Endometrial microvascular endothelial cells (primary cell): ENCODE measurements around the gene UTF1. TPM values are rescaled to one million over a fixed set of nuclear protein-coding genes. Genes with fewer than 3 reads are reported as not detected.

ENCODE experiments used
- in situ Hi-C: cut with HindIII; loops from 2 replicates; pipeline ENCODE4 v1.10.0; 2017; ENCODE audit warnings: low sequenced_read_pairs, low pct_unique_long_range_greater_than_20kb; ENCODE audit errors: inconsistent ontology term
- total RNA-seq: library from RNA; depleted of rRNA; stranded (reverse); fragments of >200 nt; gene quantifications from one replicate; pipeline ENCODE4 v1.2.3, GENCODE V29; 2015; ENCODE audit errors: inconsistent ontology term

The UTF1 gene
- total RNA-seq, 1 donor from 2014 or later: not detected

DNA sequence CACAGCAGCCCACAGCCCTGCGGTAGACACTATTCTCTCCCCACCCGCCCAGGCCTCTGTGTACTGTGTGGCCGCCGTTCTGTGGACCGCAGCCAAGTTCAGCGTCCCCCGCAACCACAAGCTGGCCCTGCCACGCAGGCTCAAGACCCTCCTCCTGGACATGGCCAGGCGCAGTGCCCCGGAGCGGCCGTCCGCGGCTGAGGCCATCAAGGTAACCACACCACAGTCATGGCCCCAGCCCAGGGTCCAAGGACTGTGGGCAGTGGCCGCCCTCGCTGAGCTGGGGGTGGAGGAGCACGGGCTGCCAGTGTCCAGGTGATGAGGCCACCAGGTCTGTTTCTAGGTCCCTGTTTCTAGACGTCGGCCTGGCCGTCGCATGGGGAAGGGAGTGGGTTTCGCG is 34.4 kb upstream of the UTF1 start:
- in situ Hi-C loops: no loop called here

DNA sequence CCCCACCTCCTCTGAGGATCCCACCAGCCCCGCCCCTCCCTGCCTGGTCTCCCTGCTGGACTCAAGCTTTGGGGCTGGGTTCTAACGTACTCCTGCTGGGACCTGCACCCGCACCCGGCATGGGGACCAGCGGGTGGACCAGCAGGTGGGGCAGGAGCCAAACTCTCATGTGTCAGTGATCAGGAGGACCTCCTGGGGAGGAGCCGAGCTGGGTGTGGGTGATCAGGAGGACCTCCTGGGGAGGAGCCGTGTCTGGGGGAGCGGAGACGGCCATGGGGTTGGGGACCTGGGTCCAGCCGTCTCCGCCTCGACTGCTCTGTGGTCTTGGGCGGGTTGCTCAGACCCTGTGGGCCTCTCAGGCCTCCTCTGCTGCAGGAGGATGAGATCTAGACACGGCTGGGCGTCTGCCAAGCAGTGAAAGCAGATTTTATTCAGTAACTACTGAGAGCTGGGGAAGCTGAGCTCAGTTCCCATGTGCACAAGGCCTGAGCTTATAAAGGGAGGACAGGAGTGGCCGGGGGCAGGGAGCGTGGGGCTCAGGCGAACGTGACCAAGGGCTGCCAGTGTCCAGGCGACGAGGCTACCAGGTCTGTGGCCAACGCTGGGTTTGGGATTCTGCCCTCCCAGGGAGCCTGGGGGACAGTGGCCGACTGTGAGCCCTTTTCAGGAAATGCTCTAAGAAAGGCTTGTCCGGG is 33.6 kb upstream of the UTF1 start:
- in situ Hi-C loops: no loop called here

- in situ Hi-C loops: no loop called here
Measured at GRCh38 chr10:133196936-133197758, 32.9 kb upstream of the UTF1 start.

DNA sequence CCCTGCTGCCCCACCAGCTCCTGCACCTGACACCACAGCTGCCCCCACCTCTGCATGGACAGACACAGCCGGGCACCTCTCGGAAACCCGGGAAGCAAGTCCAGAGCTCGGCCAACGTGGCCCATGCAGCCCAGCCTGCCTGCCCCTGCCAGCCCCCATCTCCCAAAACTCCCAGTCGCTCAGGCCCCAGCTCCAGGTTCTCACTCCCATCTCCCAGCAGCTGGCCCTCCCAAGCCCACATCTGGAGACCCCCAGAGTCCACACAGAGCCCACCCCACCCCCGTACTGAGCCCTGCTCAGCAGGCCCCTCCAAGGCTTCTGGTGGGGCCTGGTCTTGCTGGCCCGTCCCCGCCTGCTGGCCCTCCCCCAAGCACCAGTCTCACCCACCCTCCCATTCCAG is 32.2 kb upstream of the UTF1 start:
- in situ Hi-C loops: no loop called here

DNA sequence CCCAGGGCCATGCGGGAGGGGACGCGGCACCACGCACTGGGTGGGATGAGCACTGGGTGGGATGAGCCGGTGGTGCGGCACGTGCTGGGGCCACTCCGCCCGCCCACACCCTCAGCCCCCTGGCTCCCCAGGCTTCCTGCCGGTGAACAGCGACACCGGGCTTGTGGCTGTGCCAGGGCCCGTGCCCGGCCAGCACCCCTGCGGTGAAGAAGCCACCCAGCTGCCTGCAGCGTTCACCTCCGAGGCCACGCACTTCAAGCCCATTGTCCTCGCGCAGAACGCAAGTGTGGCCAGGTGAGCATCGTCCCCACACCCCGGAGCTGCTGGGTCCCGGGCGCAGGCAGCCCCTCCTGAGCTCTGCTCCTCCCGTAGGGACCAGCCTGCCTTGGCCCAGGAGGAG is 31.8 kb upstream of the UTF1 start:
- in situ Hi-C loops: no loop called here

DNA sequence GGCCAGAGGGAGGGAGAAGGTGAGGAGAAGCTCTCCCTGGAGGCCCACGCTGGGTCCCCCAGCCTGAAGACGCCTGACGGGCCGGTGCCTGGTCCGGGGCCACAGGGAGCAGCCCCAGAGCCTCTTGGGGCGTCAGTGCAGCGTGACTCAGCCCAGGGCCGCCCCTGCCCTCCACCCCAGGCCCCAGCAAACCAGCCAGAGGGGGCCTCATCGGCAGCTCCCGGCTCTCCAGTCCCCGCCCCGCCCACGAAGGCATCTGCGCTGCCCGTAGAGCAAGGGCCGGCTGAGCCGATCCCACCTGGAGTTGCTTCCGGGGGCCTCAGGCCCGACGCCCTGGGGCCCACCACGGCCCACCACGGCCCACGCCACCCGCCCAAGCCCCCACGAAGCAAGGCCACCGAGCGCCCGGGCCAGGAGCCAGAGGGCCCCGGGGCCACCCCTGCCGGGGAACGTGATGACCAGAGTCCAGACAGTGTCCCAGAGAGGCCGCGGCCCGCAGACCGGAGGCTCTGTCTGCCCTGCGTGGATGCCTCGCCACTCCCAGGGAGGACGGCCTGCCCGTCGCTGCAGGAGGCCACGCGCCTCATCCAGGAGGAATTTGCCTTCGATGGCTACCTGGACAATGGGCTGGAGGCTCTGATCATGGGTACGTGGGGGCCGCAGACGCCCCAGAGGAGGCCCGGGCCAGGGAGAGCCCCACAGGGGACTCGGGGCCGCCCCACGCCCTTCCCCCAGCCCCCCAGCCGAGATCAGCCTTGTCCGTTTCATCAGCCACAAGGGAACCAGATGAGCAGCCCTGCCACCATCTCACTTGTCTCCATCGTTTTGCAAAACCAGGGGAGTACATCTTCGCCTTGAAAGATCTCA is 31.2 kb upstream of the UTF1 start:
- in situ Hi-C loops: no loop called here

DNA sequence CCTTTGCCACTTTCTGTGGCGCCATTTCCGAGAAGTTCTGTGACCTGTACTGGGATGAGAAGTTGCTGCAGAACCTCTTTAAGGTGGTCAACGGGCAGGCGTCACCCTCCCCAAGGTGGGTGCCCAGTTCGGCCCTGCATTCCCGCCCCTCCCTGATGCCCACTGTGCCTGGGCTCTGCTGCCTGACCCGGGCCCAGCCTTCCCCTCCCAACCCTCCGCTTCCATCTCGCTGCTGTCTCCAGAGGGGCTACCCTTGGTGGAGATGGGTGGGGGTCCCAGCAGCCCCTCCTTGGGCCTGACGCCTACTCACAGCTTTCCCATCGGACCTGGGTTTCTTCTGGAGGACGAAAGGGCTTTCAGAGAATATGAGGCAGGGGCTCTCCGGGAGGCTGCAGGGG is 30.5 kb upstream of the UTF1 start:
- in situ Hi-C loops: no loop called here

DNA sequence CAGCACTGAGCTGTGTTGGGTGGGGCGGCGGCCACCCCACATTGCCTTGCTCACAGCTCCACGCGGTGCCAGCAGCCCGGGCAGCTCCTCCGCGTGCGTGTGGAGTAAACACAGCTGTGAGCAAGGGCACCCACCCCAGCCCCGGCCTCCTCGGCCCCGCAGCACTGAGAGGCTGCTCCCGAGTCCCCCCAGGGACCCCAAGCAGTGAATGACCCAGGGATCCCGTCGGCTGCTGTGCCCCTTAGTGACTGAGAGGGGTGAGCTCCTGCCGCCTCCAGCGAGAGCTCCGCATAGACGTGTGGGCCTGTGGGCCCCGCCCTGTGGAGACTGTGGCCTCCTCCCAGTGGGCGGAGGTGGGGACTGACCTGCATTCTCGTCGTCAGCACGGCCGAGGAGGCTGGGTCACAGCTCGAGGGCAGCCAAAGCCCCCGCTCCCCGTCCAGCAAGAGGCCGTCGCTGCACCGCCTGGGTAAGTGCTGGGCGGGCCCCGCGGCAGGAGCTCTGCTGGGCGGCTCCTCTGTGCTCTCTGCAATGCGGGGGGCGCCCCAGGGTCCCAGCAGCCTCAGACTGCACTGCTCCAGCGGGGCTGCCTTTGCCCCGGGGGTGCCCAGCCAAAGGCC is 29.9 kb upstream of the UTF1 start:
- in situ Hi-C loops: no loop called here

DNA sequence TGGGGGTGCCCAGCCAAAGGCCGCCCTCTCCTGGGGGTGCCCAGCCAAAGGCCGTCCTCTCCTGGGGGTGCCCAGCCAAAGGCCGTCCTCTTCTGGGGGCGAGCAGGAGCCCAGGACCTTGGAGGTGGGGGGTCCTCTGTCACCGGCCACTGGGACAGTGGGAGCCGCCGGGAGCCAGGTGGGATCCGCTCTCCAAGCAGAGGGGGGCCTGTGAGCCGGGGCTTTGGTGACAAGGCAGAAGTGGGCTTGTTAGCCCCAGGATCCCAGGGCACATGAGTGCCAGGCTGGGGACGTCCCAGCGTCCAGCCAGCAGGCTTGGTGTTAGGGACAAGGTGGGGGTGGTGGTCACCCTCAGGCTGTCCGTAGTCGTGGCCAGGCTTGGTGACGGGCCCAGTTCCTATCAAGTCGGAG is 29.4 kb upstream of the UTF1 start:
- in situ Hi-C loops: no loop called here

GRCh38 chr10:133201151-133201947 is 28.7 kb upstream of the UTF1 start:
- in situ Hi-C loops: no loop called here

GRCh38 chr10:133201948-133202725 is 27.9 kb upstream of the UTF1 start:
- in situ Hi-C loops: no loop called here

GRCh38 chr10:133202778-133203651 is 27.0 kb upstream of the UTF1 start:
- in situ Hi-C loops: no loop called here

DNA sequence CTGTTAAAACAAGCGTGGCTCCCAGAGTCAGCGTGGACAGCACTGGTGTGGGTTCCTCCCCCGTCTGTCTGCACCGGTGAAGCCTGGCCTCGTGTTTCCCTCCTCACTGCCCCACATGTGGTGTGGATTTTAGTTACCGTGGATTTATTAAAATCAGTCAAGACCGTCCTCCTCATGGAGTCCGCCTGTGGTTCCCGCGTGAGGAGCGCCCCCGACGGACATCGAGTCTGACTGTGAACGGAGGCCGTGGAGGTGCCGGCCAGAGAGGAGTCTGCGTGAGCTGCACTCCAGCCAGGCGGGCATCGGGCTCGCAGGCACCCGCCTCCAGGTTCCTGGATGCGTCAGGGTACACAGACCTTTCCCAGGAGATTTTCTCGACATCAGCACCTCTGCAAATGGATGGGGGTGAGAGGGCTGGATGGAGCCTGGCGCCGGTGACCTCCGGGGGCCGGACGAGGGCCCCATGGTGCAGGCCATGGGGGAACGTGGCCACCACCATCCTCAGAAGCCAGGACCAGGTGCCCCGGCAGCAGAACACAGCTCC is 26.3 kb upstream of the UTF1 start:
- in situ Hi-C loops: no loop called here

DNA sequence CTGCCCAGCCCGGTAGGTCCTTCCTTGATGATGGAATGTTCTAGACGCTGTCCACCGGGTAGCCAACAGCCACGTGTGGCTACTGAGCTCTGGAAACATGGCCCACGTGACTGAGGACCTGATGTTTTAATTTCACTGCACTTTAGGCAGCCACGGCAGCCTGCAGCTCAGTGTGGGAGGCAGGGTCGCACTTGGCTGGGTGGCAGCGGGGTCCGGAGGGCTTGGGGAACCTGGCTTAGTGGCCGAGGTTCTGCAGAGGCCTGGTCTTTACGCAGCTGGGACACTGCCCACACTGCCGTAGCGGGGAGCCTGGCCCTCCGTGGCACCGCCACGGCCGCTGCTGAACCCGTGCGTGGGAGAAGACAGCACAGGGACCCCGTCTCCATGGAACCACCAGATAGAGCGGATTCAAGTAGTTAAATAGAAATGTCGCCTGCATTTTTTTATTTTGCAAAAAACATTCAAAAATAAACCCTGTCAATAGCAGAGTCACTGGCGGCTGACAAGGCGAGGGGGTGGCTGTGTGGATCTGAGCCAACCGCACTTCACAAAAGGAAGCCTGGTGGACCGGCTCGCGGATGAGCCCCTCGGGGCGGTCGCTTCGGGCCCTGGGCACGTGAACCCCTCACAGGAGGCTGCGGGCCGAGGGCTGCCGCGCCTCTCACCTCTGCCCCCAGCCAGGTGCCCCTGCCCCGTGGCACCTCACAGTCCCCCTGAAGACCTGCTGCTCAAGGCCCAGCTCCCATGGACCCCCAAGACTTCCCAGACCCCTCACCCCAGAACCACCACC is 25.6 kb upstream of the UTF1 start:
- in situ Hi-C loops: no loop called here

- in situ Hi-C loops: no loop called here
Measured at GRCh38 chr10:133205146-133205545, 24.9 kb upstream of the UTF1 start.
